Renal cortex interstitium (tissue), 11 donors: Measurements from ENCODE around the gene TRIM56. TPM values are rescaled to one million over a fixed set of nuclear protein-coding genes. Genes with fewer than 3 reads are reported as not detected.

Experiments used
- DNase-seq, 11 donors: peaks; one replicate each; pipeline ENCODE4 v3.0.0-alpha.2; 2013; ENCODE audit warnings: low read depth in 9 of 11, low spot score in 4 of 11; ENCODE audit errors: extremely low read depth in 1 of 11
- polyA plus RNA-seq, 3 donors: library from polyadenylated mRNA; unstranded; fragments of 120-200 nt; gene quantifications; one replicate each; pipeline ENCODE4 v1.2.1, GENCODE V29; 2013; ENCODE audit not compliant: insufficient read length in 3 of 3

The TRIM56 gene
- polyA plus RNA-seq, 3 donors, result 16.9 to 22.3 (median 17.0) TPM

GRCh38 chr7:101140746-101141382 is 55.6 kb downstream of the TRIM56 start:
- no peak for DNase-seq

Other genes with a start within 250 kb of the TRIM56 start
- 10 to 100 TPM; 20.9 to 38.3 (median 28.1) TPM for gene SLC12A9, start 232.8 kb upstream of the TRIM56 start, polyA plus RNA-seq
- 100 to 1,000 TPM in 1 of 3 donors, 10 to 100 TPM in 2; 63.7 to 108 (median 84.5) TPM for gene TRIP6, start 218.1 kb upstream of the TRIM56 start, polyA plus RNA-seq
- gene SRRT, start 210.4 kb upstream of the TRIM56 start, polyA plus RNA-seq, result 100 to 1,000 TPM; 152 to 185 (median 175) TPM
- gene UFSP1, start 195.8 kb upstream of the TRIM56 start, polyA plus RNA-seq, result 1 to 10 TPM; 1.6 to 3.8 (median 1.9) TPM
- 1 to 10 TPM; 3.4 to 6.7 (median 4.6) TPM for gene ACHE, start 189.6 kb upstream of the TRIM56 start, polyA plus RNA-seq
- gene MUC3A, start 135.9 kb upstream of the TRIM56 start, polyA plus RNA-seq, result 1 to 10 TPM in 1 of 3 donors, under 1 TPM in 2; 0.69 to 1.2 (median 0.72) TPM
- under 1 TPM; 0.02 to 0.36 (median 0.22) TPM for gene MUC12, start 115.9 kb upstream of the TRIM56 start, polyA plus RNA-seq
- gene MUC17, start 65.4 kb upstream of the TRIM56 start, polyA plus RNA-seq, result under 1 TPM in 1 of 3 donors, not detected in 2; 0.39 TPM
- gene SERPINE1, start 41.6 kb downstream of the TRIM56 start, polyA plus RNA-seq, result 1 to 10 TPM in 2 of 3 donors, under 1 TPM in 1; 0.89 to 1.5 (median 1.1) TPM
- gene AP1S1, start 69.0 kb downstream of the TRIM56 start, polyA plus RNA-seq, result 10 to 100 TPM; 63.4 to 77.4 (median 73.4) TPM
- gene VGF, start 80.1 kb downstream of the TRIM56 start, polyA plus RNA-seq, result under 1 TPM; 0.08 to 0.61 (median 0.17) TPM
- gene NAT16, start 94.8 kb downstream of the TRIM56 start, polyA plus RNA-seq, result under 1 TPM in 2 of 3 donors, not detected in 1; 0.06 to 0.08 TPM
- gene MOGAT3, start 115.6 kb downstream of the TRIM56 start, polyA plus RNA-seq, result 1 to 10 TPM in 1 of 3 donors, under 1 TPM in 2; 0.53 to 1.5 (median 0.99) TPM
- 10 to 100 TPM; 43.6 to 54.4 (median 53.0) TPM for gene PLOD3, start 132.1 kb downstream of the TRIM56 start, polyA plus RNA-seq
- gene ZNHIT1, start 132.7 kb downstream of the TRIM56 start, polyA plus RNA-seq, result 10 to 100 TPM; 50.2 to 76.5 (median 68.2) TPM
- 10 to 100 TPM in 2 of 3 donors, 1 to 10 TPM in 1; 8.2 to 19.5 (median 12.1) TPM for gene CLDN15, start 152.3 kb downstream of the TRIM56 start, polyA plus RNA-seq
- gene FIS1, start 159.6 kb downstream of the TRIM56 start, polyA plus RNA-seq, result 100 to 1,000 TPM; 131 to 168 (median 139) TPM
- gene IFT22, start 236.3 kb downstream of the TRIM56 start, polyA plus RNA-seq, result 10 to 100 TPM; 71.4 to 78.3 (median 73.1) TPM